Measurements from ENCODE around the gene UAP1L1.
"Not testable (repeated sequence)": the region's sequence is repeated elsewhere in the genome, so short reads cannot be mapped to it uniquely, and the experiment has no call there.

Gene UAP1L1

DNA sequence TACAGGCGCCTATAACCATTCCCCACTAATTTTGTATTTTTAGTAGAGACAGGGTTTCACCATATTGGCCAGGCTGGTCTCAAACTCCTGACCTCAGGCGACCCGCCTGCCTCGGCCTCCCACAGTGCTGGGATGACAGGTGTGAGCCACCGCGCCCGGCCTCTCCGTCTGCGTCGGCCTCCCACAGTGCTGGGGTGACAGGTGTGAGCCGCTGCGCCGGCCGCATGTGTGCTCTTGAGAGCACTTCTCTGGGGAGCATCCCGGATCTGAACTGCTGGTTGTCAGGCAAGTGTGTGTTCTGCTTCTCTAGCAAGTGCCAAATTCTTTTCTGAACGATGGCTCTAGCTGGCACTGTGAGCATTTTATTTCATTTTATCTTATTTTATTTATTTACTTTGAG is 19.8 kb upstream of the UAP1L1 start:
- FAIRE-seq: no peak

DNA sequence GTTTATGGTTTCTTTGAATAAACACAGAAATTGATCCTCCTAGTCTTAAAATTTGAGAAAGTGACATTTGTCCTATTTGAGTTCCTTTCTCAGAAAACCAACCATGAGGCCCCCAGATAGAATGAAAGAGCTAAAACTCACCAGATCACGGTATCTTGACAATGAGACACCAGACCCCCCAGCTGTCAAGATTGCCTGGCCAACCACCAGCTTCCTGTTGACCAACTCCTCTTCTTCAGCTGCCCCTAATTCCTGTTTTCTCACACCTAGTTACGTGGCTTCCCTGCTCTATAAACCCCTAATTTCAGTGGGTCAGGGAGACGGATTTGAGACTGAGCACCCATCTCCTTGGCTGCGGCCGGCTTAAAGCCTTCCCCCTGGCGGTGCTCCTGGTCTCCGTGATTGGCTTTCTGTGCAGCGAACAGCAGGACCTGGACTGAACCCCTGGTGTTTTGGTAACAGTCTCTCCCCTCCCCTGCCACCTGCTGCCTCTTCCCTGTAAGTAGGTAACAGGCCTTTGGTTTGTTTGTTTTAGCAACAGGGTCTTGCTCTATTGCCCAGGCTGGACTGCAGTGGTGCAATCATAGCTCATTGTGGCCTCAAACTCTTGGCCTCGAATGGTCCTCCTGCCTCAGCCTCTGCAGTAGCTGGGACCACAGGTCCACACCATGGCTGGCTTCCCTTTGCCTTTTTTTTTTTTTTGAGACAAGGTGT is 18.6 kb upstream of the UAP1L1 start:
- FAIRE-seq: no peak

DNA sequence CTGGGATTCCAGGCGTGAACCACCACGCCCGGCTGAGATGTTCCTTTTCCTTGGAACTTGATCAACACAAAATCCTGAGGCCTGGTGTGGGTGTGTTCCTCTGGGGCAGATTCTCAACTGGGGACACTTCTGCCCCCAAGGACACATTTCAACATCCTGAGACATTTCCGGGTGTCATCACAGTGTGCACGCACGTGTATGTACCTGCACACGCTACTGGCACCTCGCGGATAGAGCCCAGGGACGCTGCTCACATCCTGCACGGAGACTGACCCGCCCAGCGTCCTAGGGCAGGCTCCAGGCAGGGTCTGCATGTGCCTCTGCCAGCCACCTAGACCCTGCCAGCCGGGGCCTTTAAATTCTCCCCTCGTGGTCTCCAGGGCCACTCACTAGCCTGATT is 14.9 kb upstream of the UAP1L1 start:
- FAIRE-seq: no peak

DNA sequence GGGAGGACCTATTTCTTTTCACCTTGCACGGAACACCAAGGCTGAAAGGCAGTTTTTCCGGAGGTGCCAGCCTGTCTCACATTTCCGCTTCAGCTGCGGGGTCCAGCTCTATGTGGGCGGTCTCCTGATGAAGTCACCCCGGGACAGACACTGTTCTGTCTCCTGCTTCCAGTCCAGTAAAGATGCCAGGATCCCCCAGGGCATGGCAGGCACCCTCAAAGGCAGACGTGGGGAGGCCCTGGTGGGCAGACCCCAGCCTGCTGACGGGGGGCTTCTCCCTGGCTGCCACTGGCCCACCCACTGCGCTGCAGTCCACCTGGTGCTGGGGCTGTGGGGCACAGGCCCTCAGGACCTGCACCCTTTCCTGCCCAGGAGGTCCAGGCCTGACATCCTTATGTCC is 14.5 kb upstream of the UAP1L1 start:
- not testable (repeated sequence) for FAIRE-seq

DNA sequence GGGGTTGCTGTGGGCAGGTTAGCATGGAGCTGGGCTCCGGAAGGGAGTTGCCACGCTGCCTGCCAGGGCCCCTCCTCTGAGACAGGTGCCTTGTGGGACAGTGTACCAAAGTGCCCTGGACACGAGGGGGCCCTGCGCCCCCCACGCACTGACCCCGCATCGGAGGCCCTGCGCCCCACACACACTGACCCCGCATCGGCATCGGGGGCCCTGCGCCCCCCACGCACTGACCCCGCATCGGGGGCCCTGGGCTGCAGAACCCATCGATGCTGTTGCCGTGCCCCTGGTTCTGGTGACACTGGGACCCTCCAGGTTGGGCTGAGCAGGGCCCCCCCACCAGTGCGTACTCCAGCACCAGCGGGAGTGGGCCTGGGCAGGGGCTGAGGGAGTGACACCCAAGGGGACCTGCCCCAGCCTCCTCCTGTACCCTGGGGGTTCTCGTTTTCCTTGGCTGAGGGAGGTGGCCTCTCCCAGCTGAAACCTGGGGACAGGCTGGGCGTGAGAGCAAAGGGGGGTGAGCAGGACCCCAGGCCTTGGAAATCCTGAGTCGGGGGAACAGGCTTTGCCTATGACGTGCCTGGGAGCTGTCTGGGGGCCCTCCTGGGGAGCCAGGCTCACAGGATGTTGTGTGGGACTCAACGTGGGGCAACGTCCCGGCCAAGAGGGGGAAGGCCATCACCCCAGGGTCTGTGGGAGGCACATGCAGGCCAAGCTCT is 13.8 kb upstream of the UAP1L1 start:
- no peak for FAIRE-seq

DNA sequence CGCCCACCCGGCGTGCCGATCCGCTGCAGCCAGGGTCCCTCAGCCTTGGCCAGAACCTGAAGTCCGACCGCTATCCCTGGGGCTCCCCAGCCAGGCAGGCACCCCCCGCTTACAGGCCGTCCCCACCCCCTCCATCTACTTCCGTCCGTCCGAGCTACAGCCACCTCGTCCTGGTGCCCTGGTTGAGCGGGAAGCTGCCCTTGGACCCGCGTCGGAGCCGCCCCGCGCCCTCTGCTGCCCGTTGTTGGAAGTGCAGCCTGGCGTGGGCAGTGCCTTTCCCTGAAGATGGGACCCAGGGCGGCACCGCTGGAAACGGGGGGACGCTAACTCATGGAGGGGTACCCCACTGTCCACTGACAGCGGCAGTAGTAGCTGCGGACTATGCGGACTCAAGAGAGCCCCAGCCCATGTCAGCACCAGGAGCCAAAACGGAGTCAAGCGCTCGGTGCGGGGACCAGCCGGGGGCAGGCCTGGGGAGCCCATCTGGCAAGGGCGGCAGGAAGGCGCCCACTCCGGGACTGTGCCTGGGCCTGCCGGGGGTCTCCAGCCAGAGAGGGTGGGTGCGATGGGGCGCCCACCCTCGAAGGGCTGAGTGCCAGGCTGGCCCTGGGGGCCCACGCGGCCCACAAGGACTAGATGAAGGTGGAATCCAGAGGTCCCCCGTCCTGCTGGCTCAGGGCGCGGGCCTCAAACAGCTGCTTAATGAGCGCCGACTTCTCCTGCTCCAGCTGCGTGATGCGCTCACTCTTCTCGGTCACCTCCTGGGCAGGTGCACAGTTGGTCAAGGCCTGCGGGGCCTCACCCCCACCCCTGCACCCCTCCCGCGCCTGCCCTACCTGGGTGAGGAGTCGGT is 13.1 kb upstream of the UAP1L1 start:
- FAIRE-seq: no peak

DNA sequence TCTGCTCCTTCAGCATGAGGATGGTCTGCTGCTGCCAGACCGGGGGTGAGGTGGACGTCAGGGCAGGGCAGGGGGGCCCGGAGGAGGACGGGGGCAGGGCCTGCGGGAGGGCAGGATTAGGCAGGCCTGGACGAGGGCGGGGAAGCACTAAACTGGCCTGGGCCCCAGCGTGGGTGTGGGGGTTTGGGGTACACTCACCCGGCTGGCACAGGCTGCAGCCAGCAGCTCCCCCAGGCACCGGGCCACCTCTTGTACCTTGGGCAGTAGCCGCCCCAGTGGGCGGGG is 12.5 kb upstream of the UAP1L1 start:
- FAIRE-seq: no peak

DNA sequence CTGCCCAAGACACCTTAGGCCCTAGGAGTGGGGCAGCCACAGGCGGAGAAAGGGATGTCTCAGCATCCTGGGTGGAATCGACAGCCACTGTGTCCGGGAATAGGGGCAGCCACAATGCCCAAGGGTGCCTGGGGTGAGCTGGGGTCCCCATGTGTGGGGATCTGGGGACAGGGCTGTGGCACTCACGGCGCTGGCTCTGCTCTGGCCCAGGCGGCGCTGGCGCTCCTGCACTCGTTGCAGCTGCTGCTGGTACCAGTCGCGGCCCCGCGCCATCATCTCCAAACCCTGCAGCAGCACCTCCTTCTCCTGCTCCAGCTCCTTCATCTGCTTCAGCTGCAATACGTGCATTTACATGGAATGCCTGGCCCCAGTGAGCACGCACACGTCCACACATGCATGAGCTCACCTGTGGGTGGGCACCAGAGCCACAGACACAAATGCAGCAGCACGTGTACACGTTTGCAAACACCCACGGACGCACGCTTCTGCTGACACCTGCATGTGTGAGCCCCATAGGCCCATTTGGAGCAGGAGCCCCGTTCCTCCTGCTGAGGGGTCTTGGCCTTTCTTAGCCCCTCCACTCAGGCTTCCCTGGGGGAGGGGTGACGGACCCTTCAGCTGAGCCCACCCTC is 11.9 kb upstream of the UAP1L1 start:
- no peak for FAIRE-seq

DNA sequence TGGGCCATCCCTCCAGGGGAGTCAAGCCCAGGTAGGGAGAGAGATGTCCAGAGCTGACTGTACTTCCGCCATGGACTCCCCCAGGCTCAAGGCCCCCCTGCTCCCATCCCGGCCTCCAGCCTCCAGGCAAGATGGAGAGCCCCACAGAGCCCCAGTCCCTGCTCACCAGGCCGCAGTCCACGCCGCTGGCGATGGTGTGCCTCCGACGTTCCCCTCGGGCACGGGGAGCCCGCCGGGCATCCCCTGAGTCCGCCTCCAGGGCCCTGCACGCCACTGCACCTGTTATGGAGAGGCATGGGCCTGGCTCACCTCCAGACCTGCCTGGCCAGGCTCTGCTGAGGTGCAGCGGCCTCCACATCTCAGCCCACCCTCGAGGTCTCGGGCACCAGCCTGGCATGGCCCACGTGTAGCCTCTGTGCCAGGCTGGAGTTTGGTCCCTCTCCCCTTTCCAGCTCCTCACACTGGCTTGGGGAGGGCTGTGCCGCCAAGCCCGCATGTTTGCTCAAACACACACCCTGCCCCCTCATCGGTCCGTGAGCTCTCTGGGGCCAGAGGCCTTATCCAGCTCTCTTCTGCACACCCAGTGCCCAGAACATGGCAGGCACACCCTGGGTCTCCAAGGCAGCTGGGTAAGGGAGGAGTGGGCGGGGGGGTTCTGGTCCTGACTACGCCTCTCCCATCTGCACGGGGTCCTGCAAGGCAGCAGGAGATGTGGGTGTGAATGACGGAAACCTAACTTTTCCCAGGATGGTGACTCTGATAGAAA is 11.0 kb upstream of the UAP1L1 start:
- no peak for FAIRE-seq

DNA sequence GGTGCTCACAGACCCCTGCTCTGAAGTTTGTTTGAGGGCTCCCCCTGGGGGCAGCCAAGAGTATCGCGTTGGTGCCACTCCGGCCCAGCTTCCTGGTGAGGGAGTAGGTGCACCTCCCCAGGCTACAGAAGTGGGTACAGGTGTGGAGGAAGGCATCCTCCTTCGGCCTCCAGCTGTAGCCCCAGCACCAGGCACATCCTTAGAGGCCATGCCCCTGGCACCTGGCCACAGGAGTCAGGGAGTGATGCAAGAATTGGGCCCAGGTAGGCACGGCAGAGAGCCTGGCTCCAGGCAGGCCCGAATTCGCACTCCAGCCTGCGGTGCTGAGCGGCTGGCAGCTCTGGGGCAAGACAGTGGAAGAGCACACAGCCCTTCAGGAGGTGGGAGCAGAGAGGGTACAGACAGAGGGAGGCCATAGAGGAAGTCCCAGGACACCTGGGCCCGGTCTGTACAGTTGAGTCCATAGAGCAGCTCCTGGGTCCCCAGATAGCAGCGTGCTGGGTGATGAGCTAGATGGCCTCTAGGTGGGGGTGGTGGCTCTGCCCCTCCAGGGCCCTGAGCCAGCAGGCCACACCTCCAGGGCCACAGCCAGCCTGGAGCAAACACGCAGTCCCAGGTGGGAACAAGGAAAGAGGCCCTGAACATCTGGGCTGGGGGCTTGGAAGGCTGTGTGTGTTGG is 9.3 kb upstream of the UAP1L1 start:
- FAIRE-seq: no peak

DNA sequence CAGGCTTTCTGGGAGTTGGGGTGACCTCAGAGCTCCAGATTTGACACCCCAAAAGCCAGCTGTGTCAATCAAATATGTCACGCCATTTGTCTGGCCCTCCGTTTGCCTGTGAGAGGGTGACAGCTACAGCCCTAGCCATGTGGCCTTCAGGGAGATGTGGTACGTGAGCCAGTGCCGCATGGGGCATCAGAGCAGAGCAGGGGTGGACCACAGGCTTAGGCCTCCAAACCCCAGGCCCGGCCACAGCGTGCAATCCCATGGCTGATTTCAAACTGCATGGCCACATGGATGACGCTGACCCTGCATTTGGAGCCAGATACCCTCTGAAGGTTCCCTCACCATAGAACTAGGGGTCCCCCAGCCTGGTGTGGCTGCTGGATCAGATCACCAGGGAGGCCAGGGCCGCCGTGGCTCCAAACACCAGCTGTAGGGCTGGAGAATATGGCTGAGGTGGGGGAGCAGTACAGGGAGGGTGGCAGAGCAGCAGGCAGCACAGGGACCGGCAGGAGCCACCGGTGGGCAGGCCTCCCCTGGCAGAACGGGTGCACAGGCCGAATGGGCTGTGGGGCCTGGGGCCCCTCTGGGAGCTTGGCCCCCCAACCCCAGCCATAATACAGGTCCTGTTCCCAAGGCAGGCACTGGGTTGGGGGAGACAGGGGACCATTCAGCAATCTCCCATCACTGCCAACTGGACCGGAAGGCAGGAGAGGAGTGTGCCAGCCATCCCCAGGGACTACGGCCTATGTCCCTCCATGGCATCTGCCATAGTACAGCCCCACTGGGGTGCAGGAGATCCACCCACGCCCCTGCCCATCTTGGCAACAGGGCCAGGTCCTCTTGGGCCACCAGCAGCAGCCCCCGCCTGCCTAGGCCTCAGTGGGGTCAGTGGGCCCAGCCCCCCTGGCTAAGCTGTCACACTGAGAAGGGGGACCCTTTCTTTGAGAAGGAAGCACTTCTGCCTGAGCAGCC is 8.5 kb upstream of the UAP1L1 start:
- no peak for FAIRE-seq

DNA sequence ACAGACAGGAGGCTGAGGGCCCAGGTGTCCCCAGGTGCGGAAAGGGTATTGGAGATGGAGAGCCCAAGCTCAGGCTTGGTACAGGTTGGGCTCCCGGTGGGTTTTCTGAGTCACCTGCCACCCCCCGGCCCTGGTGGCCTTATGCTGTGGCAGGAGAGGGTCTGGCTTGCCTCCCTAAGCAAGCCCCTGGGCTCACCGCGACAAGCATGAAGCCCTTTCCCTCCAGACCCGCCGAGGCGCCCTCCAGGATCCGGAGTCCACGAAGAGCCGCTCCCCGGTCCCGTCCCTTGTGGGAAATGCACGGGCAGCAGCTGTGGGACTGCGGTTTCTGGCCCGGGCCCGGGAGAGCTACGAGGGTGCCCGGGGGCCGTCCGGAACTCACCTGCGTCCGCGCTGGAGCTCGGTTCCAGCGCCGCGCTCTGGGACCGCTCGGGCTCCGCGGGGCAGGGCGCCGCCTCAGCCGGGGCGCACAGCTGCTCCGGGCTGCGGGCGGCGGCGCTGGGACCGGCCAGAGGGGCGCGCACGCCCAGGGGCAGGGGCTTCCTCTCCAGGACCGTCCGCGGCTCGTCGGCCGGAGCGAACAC is 7.7 kb upstream of the UAP1L1 start:
- no peak for FAIRE-seq

DNA sequence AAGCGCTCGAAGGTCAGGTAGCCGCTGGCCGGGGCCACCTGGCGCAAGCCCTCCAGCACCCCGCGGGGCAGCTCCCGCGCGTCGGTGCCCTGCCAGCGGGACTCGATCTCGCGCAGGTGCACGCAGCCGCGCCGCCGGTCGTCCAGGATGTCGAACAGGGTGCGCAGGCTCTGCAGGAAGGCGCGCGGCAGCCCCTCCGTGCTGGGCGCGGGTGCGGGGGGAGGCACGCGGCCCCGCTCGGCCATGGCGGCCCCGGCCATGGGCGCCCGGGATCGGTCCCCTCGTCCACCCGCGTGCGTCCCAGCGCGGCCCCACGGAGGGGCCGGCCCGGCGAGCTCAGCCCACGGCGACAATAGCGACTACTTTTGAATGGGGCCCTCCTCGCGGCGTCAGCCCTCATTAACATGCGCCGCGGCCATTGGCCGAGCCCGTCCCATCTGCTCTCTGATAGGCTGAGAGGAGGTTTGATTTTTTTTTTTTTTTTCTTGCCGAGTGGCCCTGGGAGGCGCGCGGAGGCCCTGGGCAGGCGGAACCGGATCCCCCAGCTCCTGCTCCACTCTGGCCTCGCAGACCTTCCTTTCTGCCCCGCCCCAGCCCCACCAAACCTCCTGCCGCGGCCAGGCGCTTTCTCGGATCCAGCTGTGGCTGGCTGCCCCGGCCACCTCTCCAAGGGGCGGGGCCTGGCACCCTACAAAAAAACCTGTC is 7.0 kb upstream of the UAP1L1 start, which contains the start of gene SAPCD2:
Gene SAPCD2, minus strand, starts transcription at position 357 of the 705 bp plus-strand sequence. Its CDS starts 97 bp downstream, at position 260.
- peak; percentile 72 for FAIRE-seq

DNA sequence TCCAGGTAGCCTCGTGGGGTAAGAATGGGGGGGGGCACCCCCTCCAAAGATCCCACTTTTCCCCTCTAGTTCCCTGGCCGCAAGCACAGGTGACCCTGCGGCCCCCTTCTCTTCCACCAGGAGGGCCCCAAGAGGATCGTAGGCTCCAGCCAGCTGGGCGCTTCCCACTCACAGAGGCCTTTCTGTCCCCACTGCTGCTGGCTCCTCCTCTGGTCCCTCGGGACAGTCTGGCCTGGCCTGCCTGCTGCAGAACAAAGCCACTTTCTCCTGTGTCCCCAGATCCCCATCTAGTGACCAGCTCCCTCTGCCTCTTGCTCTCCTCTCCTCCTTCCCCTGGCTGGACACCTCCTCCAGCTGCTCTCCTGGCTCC is 6.4 kb upstream of the UAP1L1 start:
- no peak for FAIRE-seq

DNA sequence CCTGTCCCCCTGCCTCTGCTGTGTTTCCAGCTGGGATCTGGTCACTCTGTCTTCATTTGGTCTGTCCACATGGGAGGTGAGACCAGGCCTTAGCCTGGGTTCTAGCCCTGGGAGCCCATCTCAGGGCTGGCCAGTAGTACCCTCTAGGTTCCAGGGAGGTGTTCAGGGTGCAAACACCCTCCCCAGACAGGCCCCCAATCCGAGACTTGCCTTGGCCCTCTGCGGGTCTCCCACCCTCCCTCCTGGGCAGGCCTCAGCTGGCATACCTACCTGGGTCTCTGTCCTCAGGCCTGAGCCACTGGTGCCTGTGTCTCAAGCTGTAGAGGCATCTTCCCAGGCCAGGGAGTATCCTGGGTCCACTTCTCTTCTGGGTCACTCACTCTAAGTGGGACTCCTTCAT is 6.0 kb upstream of the UAP1L1 start:
- FAIRE-seq: no peak

DNA sequence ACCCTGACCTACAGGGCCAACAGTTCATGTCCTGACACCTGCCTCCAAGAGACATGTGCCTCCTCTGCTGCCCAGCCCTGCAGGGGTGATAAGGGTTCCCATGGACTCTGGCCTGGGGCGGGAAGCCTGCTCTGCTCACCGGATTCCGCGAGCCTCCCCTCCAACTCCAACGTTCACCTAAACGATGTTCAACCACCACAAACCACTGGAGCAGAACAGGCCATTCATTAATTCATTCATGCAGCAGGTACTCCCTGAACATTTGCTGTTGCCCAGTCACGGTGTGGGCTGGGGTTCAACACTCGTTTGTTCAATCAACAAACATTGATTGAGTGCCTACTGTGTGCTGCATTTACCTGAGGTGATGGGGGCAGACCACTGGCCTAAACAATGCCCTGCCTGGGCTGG is 3.3 kb upstream of the UAP1L1 start:
- FAIRE-seq: no peak

DNA sequence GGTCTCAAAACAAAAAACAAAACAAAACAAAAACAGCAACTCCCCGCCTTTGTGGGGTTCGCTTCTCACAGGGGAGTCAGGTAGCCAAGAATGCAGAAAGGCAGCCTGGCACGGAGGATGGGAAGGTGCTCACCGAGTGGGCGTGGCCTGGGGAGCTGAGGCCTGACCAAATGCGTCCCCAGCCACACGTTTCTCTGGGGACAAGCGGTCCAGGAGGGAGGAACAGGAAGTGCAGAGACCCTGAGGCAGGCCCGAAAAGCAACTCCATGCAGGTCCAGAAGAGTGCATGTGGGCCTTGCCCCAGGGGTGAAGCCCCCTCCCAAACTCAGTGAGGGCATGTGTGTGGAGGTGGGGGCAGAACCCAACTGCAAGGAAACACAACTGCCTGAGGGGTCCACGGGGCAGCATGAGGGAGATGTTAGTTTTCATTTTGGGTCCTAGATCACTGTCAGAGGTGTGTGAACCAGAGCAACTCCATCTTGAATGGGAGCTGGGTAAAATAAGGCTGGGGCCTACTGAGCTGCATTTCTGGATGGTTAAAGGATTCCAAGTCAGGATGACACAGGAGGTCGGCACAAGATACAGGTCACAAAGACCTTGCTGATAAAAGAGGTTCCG is 2.6 kb upstream of the UAP1L1 start:
- no peak for FAIRE-seq

DNA sequence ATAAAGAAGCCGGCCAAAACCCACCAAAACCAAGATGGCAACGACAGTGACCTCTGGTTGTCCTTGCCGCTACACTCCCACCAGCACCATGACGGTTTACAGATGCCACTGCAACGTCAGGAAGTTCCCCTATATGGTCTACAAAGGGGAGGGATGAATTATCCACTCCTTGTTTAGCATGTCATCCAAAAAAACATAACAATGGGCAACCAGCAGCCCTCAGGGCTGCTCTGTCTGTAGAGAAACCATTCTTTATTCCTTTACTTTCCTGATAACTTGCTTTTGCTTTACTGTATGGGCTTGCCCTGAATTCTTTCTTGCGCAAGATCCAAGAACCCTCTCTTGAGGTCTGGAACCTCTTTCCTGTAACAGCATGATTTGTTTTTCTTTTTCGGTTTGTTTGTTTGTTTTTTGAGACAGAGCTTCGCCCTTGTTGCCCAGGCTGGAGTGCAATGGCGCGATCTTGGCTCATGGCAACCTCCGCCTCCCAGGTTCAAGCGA is 2.0 kb upstream of the UAP1L1 start:
- no peak for FAIRE-seq

DNA sequence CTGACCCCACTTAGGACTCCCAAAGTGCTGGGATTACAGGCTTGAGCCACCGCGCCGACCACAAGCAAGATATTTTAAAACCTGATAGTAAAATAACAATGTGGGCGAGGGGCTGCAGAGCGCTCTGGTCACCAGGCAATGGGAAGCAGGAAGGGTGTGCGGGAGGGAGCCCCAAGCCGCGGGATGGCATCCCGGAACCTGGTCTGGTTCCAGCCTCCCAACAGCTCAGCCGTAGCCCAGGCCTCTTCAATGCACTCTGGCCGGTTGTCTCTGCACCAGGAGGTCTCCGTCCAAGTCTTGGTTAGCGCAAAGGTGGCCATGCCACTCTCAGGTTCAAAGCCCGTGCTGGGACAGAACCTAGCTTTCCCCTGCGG is 694 bp upstream of the UAP1L1 start:
- no peak for FAIRE-seq

All from endometrium (tissue), 2 donors.